Adrenal gland (tissue), 12 donors: ENCODE measurements around the gene MLLT3. TPM values are rescaled to one million over a fixed set of nuclear protein-coding genes. Genes with fewer than 3 reads are reported as not detected.

Experiments used
- DNase-seq, 7 donors: peaks; one replicate each; pipeline ENCODE4 v3.0.0-alpha.2; 2019 to 2020
- H3K27ac ChIP-seq, 5 donors: fragments of 200-600 bp; sonication (generic) in 4 of 5; 1 replicate in 3 of 5; 2 replicates in 2 of 5; pipeline versions ENCODE4 v1.5.1 to v1.8.0; 2016 to 2020; ENCODE audit warnings: mild to moderate bottlenecking in 1 of 5
- H3K27me3 ChIP-seq: fragments of 200-600 bp; 2 replicates; pipeline ENCODE4 v1.8.0; 2021
- H3K36me3 ChIP-seq, 2 donors: fragments of 200-600 bp; replicated peaks in 1 of 2; 1 replicate in 1 of 2; 2 replicates in 1 of 2; pipeline versions ENCODE4 v1.5.1 to v1.8.0; 2018 to 2022
- H3K4me1 ChIP-seq, 2 donors: fragments of 200-600 bp; replicated peaks in 1 of 2; 1 replicate in 1 of 2; 2 replicates in 1 of 2; pipeline versions ENCODE4 v1.5.1 to v1.8.0; 2018 to 2021
- H3K4me3 ChIP-seq, 4 donors: fragments of 200-600 bp; sonication (generic) in 3 of 4; one replicate each; pipeline ENCODE4 v1.5.1; 2016 to 2018
- H3K9me3 ChIP-seq, 3 donors: fragments of 200-600 bp; sonication (generic) in 1 of 3; replicated peaks in 1 of 3; 1 replicate in 2 of 3; 2 replicates in 1 of 3; pipeline versions ENCODE4 v1.5.1 to v1.8.0; 2016 to 2021
- CTCF ChIP-seq, 6 experiments: fragments of 450-650 bp in 4 of 6; fragments of 200-600 bp in 2 of 6; sonication (generic) in 1 of 6; IDR thresholded peaks; 1 replicate in 5 of 6; 2 replicates in 1 of 6; pipeline versions ENCODE4 v1.5.1 to v1.8.0; 2016 to 2021; ENCODE audit warnings: antibody characterized with exemption in 6 of 6, mild to moderate bottlenecking in 2 of 6, moderate library complexity in 1 of 6
- POLR2A ChIP-seq, 2 donors: fragments of 450-650 bp; IDR thresholded peaks; one replicate each; pipeline ENCODE4 v1.6.1; 2017; ENCODE audit warnings: antibody characterized with exemption in 2 of 2, mild to moderate bottlenecking in 2 of 2, moderate library complexity in 1 of 2
- WGBS, 4 donors: extraction: QIAGEN DNeasy Blood & Tissue Kit in 2 of 4; methylation state at CpG; one replicate each; pipeline versions ENCODE4 v1.1.5 to v1.1.7; 2013 to 2017; 5-methylcytosine and 5-hydroxymethylcytosine counted together
- intact Hi-C, 2 donors: fragments of 100-400 bp; cut with DNase I; formaldehyde crosslinking; loops; one replicate each; pipeline versions ENCODE4 v1.14.1 to v1.15.0; 2022 to 2023
- polyA plus RNA-seq, 3 donors: library from polyadenylated mRNA; stranded (reverse); fragments of 200-250 nt in 2 of 3; fragments of 350-450 nt in 1 of 3; fragmentation: Illumina TruSeq in 1 of 3; extraction: RNeasy Lipid Tissue Mini Kit (QIAGEN cat#74804) in 1 of 3; gene quantifications; one replicate each; pipeline ENCODE4 v1.2.3, GENCODE V29; 2013 to 2014
- total RNA-seq, 9 donors: library from RNA; depleted of rRNA in 4 of 9; stranded (reverse); fragments of >200 nt in 4 of 9; fragments of 120-200 nt in 1 of 9; fragmentation: NEBNext Ultra II Directional in 1 of 9; extraction: Animal tissue kit (Norgen Biotek cat#: 25700) in 1 of 9; gene quantifications; one replicate each; pipeline versions ENCODE4 v1.1.0 to v1.2.4, GENCODE V29; 2013 to 2023
- donor health status: healthy with polysubstance abuse.
- donor health status: Bipolar disorder and iron deficiency.
- donor health status: DM: yes; HTN: yes; CAD: no.
- donor health status: DM: no; HTN: no; CAD: no.
- donor health status: DM: no; HTN: no; CAD: no.
- donor health status: DM: yes; HTN: yes; CAD: no.

MLLT3 gene
- total and polyA plus RNA-seq, 12 donors: 11.0 to 37.7 (median 17.9) TPM

GRCh38 chr9:20579524-20580314, 42.6 kb downstream of the MLLT3 start:
- WGBS, 4 donors: 90 to 97% (median 94%) methylated on average over 2 of the region's 2 CpGs
- TF ChIP-seq CTCF (IDR thresholded peaks at IDR 0.05) (no peak), POLR2A (IDR thresholded peaks at IDR 0.05) (no peak)
- no peaks in the 10 kb centered on the region for H3K4me1 ChIP-seq
- no peak for DNase-seq
- H3K36me3 ChIP-seq: no peaks in the 10 kb centered on the region
- no peak overlapping the region for H3K4me3 ChIP-seq
- intact Hi-C loops: no loop called here
- no peak overlapping the region for H3K27ac ChIP-seq
- H3K9me3 ChIP-seq: no peaks in the 10 kb centered on the region
- no peaks in the 10 kb centered on the region for H3K27me3 ChIP-seq

GRCh38 chr9:20573023-20573422, 49.3 kb downstream of the MLLT3 start:
- no peak overlapping the region for H3K4me3 ChIP-seq
- H3K36me3 ChIP-seq: no peaks in the 10 kb centered on the region
- no peaks in the 10 kb centered on the region for H3K27me3 ChIP-seq
- DNase-seq: no peak
- WGBS, 4 donors: 93 to 95% (median 94%) methylated on average over 4 of the region's 4 CpGs
- no peak for TF ChIP-seq POLR2A (IDR thresholded peaks at IDR 0.05)
- no peak for TF ChIP-seq CTCF (IDR thresholded peaks at IDR 0.05)
- peaks cover 4 to 10% of the 10 kb centered on the region in 2 donors for H3K4me1 ChIP-seq
- H3K27ac ChIP-seq: no peak overlapping the region
- intact Hi-C loops: no loop called here
- no peaks in the 10 kb centered on the region for H3K9me3 ChIP-seq

DNA sequence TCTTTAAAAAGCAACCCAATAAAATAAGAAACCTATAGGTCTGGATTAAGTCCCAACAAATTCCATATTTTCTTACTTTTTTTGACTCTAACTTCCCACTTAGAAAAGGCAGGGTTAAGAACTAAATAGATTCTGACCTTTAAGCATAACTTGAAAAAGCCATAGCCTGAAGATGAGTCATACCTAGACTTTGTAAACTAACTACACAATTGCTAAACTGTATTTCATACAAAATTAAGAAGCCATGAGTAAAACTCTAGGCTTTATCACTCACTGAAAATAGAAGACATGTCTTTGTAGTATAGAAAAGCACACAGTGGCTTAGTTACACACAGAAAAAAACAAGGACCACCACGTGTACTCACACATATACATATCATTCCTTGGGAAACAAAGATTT, 51.5 kb downstream of the MLLT3 start:
- Histone ChIP-seq H3K27me3 (no peaks in the 10 kb centered on the region), H3K27ac (peak overlapping the region in 1 of 5 donors; percentile 6), H3K4me1 (peaks cover 4 to 10% of the 10 kb centered on the region in 2 donors), H3K36me3 (no peaks in the 10 kb centered on the region), H3K4me3 (no peak overlapping the region), H3K9me3 (no peaks in the 10 kb centered on the region)
- TF ChIP-seq CTCF (IDR thresholded peaks at IDR 0.05) (no peak), POLR2A (IDR thresholded peaks at IDR 0.05) (no peak)
- 42 to 67% (median 47%) methylated on average over 1 of the region's 1 CpG for WGBS, 4 donors
- no peak for DNase-seq
- intact Hi-C loops: no loop called here

DNA sequence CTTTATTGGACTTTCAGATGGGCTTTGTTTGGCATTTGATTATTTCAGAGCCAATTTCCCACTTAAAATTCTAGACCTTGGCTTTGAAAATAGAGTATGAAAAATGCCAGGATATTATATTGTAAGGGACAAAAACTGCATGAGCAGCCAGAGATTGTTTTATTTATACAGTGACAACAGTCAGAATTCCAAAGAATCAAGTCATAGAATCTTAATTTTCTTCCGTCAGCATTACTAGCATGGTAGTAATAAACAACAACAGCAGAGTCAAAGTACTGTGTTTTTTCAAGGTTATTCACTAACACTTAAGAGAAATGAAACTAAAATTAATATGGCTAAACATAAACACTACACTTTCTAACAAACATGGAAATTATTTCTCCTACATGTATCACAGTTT, 52.2 kb downstream of the MLLT3 start:
- H3K9me3 ChIP-seq: no peaks in the 10 kb centered on the region
- peaks cover 4 to 10% of the 10 kb centered on the region in 2 donors for H3K4me1 ChIP-seq
- H3K4me3 ChIP-seq: no peak overlapping the region
- no peaks in the 10 kb centered on the region for H3K36me3 ChIP-seq
- DNase-seq: no peak
- H3K27me3 ChIP-seq: no peaks in the 10 kb centered on the region
- intact Hi-C loops: no loop called here
- peak overlapping the region in 1 of 5 donors; percentile 6 for H3K27ac ChIP-seq
- WGBS, 4 donors: 51 to 60% (median 54%) methylated on average over 1 of the region's 1 CpG
- TF ChIP-seq POLR2A (IDR thresholded peaks at IDR 0.05) (no peak), CTCF (IDR thresholded peaks at IDR 0.05) (no peak)
